D721Med (cell line): ENCODE results near the gene KIAA1614.

Experiments
- DNase-seq: peaks from one replicate; pipeline ENCODE4 v3.0.0; 2011; ENCODE audit warnings: low spot score; ENCODE audit not compliant: insufficient read length
- FAIRE-seq: peaks from 2 replicates; lab custom pipeline; 2011; peaks lifted over from hg19 to GRCh38; lab: Jason Lieb, UNC
- TF ChIP-seq, protein P1 (sequence below): IDR thresholded peaks from 2 replicates; pipeline ENCODE4 v1.5.1; 2012; ENCODE audit warnings: mild to moderate bottlenecking, control low read depth; ENCODE audit not compliant: insufficient read depth; ENCODE audit errors: missing control alignments

KIAA1614 gene

DNA sequence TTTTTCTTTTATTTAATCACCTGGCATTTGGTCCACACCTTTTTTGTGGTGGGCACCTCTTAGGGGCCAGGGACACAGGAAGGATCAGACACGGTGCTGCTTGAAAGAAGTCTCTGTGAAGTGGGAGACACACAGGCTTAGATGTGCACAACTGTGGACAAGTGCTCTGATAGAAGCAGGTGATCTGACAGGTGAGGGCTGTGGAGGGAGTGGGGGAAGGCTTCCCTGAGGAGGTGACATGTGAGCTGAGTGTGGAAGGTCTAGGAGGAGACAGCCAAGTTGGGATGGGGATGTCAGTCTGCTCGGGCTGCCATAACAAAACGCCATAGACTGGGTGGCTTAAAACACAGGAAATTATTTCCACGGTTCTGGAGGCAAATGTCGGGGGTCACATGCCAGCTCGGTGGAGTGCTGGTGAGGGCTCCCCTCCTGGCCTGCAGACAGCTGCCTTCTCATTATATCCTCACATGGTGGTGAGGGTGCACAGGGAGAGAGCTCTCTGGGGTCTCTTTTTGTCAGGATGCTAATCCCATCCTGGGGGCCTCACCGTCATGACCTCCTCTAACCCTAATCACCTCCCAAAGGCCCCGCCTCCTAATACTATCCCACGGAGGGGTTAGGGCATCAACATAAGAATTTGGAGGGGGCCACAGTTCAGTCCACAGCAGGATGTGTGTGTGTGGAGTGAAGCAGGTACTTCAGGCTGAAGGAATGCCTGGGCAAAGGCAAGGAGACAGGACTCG, 5.2 kb upstream of the KIAA1614 start:
- DNase-seq, result no peak
- no peak for FAIRE-seq
- TF ChIP-seq, protein P1, sequence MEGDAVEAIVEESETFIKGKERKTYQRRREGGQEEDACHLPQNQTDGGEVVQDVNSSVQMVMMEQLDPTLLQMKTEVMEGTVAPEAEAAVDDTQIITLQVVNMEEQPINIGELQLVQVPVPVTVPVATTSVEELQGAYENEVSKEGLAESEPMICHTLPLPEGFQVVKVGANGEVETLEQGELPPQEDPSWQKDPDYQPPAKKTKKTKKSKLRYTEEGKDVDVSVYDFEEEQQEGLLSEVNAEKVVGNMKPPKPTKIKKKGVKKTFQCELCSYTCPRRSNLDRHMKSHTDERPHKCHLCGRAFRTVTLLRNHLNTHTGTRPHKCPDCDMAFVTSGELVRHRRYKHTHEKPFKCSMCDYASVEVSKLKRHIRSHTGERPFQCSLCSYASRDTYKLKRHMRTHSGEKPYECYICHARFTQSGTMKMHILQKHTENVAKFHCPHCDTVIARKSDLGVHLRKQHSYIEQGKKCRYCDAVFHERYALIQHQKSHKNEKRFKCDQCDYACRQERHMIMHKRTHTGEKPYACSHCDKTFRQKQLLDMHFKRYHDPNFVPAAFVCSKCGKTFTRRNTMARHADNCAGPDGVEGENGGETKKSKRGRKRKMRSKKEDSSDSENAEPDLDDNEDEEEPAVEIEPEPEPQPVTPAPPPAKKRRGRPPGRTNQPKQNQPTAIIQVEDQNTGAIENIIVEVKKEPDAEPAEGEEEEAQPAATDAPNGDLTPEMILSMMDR, result no peak

DNA sequence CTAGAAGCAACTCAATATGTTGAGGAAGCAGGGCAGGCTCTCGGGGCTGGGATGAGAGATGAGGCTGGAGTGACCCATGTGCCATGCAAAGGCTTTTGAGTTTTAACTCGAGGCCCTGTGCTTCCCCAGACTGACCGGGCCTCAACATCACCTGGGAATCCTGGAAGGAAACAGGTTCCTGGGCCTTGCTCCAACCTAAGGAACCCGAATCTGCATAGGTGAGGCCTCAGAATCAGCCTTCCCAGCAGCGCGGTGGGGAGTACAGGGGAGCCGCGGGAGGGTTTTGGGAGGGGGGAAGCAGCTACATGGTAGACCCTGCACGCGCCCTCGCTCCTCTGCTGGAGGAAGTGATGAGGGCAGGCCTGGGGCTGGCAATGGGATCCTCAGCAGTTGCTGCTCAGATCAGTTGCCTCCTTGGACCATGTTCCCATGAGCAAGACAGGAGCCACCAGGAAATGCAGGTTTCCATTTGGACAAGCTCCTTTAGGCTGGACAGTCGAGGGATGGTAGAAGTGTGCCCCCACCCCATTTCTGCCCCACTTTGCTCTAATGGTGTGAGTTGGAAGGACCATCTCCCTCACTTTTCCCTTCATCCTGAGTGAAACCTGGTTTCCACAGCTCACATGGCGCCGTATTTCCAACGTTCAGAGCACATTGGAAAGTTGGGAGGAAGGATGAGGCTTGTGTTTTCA, 4.5 kb upstream of the KIAA1614 start:
- TF ChIP-seq, protein P1, result no peak
- DNase-seq, result no peak
- FAIRE-seq, result no peak

DNA sequence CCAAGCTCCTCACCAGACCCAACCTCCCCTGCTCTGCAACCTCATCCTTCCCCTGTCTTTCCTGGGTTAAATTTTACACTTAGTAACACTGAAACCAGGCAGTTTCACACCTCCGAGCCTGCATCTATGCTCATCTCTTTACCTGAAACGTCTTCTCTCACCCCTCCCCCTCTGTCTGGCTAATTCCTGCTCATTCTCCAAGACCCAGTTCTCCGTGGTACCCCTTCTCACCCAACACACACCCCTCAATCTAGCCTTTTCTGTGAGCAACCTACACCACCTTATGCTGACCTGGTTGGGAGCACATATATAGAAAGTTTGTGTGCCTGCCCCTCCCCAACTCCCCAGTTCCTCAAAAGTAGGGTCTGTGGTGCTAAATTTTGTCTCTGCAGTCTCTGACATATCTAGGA, 3.7 kb upstream of the KIAA1614 start:
- TF ChIP-seq, protein P1, result no peak
- FAIRE-seq (no peak), DNase-seq (no peak)

DNA sequence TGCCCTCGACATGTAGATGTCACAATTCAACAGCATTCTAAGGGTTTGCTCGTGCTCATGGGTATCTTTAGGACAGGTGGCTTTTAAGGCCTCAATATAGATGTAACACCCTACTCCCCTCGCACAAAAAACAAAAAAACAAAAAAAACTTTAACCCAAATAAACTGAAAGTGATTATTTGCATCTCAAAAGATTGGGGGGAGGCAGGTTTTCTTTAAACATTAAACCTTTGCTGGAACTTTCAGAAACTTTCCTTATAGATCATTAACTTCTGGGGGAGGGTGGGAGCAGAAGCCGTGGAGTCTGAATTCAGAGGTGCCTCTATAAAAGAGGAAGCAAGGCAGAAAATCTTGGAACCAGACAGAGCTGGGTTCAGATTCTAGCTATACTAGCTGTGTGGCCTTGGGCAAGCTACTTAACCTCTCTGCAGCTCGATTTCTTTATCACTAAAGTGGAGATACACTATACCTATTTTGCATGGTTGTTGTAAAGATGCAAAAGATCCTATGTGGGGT, 3.2 kb upstream of the KIAA1614 start:
- FAIRE-seq, result no peak
- no peak for DNase-seq
- TF ChIP-seq, protein P1, result no peak

DNA sequence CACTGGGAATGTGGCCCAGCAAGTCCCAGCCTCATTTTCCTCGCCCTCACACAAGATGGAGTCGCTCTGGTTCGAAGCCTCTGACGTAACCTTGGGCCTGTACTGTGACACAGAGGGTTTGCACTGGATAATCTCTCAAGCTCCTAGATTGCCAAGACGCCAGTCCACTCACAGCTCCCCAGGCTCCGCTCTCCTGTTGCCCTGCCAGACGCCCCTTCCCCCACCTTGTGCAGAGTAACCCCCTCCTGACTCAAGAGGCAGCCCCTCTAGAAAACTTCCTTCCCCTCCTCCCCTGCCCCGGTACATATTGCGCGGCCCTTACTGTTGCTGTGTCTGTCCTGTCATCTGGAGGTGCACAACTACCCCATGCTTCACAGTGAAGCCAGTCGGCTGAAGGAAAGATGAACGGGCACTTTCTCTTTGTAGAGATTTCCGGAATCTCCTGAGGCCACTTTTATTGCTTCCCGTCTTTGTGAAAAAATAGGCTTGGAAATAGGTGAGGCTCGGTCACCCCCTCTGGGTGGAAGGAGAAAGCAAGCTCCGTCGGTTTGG, 981 bp upstream of the KIAA1614 start:
- no peak for FAIRE-seq
- peak; percentile 14 for DNase-seq
- TF ChIP-seq, protein P1, result no peak

DNA sequence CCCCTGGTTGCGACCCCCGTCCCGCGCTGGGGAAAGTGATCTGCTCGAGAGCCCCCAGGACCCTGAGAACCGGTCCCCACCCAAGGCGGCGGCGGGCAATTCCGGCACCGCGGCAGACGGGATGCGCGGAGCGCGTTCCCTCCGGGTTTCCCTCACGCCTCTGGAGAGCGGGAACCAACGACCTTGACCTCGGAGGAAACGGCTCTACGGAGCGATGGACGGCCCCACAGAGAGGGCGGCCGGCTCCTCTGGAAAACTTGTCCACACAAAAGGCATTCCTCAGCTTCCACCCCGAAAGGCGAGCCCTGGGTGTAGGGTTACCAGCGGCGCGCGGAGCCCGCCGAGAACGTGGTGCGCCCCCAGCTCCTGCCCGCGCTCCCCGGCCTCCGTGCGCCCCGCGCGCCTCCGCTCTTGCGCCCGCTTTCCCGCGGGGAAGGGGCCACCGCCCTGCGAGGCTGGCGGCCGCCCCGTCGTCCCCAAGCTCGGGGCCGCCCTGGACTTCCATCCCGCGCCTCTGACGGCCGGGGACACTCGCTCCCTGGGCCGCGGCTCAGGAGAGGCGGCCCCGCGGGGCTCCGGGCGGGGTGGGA, 391 bp upstream of the KIAA1614 start:
- DNase-seq (no peak), FAIRE-seq (no peak)
- TF ChIP-seq, protein P1, result no peak
